ENCODE results near the gene EEF1A2.

- no peak for TF ChIP-seq CTCF (IDR thresholded peaks at IDR 0.05)
- no peak for TF ChIP-seq POLR2A (IDR thresholded peaks at IDR 0.05)
- TF ChIP-seq EP300 (IDR thresholded peaks at IDR 0.05) = no peak
Measured at GRCh38 chr20:63525971-63526370, 27.1 kb upstream of the EEF1A2 start.

Data from tibial nerve (tissue), 4 donors.